HG02840 (cell line): ENCODE data around the gene LDLRAD4.

Experiments
- ATAC-seq: cut with Tn5 transposase; IDR thresholded peaks from one replicate; pipeline ENCODE4 v1.9.1; 2021; ENCODE audit warnings: mild to moderate bottlenecking, moderate library complexity, moderate number of reproducible peaks; ENCODE audit not compliant: unreplicated experiment, low FRiP score

Gene LDLRAD4

DNA sequence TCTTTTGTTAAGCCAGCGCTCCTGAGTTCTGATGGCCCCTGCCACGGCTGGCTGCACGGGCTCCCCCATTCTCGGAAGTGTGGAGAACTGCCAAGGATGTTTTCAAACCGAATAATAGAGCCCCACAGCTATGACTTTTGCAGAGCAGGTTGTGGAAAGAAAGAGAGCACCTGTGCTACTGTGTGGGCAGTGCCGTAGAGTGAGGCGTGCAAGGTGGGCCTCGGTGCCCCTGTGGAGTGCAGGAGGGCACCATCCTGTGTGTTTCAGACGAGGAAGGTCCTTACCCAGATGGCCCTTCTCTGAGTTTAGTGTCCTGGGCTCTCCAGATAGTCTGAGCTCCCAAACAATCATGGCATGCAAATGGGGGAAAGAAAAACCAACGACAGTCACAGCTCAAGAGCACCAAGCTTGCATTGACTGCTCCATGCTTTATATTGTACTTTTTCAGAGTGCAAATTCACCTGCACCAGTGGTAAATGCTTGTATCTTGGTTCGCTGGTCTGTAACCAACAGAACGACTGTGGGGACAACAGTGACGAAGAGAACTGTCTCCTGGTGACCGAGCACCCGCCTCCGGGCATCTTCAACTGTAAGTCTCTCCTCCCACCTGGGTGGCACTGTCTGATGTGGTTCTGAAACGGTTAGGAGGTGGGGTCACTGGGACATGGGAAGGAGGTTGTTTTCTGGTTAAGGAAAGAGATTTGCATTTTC lies 219.4 kb downstream of the LDLRAD4 start:
- ATAC-seq: no peak

DNA sequence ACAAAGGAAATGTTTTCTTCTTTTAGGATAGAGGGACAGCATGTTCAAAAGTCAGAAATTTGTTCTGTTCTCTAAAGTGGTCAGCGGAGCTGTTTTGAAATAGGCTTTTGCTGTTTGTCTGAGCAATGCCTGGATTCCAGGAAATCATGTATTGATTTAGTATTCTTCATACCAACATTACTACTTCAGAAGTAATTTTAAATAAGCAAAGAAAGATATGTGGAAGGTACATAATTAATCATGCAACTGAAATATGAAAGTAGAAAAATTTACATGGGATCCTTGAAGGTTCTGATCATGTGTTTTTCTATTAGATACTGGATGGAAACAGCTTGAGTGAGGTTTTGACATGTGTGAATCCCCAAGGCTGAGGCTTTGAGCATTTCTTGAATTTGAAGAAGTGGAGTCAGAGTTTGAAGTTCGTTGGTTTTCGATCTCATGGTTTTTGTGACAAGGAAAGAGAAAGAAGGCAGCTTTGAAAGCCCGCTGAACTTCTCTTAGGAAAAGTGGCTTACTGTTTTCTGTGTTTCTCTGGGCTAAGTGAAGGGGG lies 220.0 kb downstream of the LDLRAD4 start:
- no peak for ATAC-seq

DNA sequence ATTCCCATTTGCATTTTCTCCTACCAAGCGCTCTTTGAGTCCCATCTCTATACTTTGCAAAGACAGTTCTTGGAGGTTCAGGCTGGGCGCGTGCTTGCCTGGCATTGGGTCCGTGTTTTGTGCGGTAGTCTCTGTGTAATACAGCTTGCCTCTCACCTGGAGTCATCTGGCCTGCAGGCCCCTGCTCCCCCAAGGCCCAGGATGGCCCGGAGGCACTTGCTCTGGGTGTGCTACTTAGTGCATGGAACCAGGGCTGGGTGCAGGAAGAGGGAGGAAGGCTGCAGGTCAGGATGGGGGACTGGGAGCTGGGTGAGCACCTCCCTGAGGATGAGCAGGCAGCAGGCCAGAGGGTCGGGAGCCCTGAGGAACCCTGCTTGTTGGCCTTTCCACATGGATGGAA lies 220.9 kb downstream of the LDLRAD4 start:
- no peak for ATAC-seq

DNA sequence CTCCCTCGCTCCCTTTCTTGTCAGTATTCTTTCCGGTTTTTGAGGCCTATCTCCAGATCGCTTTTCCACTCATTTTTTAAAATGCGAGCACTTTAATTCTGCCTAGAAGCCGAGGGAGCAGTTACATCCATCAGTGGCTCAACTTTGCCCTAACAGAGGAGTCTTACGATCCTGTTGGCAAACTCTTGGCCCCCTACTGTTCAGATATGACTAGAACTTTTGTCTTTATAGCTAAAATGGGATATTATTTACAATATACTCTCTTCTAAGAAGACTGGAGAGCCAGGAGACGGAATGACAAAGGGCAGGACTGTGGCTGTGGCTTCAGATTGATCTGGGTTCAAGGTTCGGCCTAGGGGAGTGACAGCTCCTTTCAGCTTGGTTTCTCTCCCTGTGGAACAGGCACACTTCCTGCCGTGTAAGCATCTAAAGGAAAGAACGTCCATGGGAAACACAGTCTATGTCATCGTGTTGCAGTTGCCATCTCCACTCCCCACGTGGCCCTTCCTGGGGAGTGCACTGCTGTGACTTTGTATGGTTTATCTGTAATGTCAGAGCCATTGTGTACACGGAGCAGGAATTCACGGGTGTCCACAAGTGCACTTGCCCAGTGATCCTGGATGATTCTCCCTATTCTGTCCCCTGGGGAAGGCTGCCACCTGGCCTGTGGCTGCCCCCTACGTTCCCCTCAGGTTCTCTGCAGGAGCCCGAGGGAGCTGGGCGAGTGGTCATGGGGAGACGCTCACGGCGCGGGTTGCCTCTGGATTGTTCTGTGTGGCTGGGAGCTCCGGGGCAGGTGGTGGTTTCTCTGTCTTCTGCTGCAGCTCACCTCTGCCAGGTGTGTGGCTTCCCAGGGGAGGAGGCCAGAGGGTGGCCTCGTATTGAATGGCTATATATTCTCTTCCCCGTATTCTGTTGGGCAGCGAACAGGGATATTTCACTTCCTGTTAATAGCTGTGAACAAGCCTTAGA lies 222.0 kb downstream of the LDLRAD4 start:
- ATAC-seq: no peak

DNA sequence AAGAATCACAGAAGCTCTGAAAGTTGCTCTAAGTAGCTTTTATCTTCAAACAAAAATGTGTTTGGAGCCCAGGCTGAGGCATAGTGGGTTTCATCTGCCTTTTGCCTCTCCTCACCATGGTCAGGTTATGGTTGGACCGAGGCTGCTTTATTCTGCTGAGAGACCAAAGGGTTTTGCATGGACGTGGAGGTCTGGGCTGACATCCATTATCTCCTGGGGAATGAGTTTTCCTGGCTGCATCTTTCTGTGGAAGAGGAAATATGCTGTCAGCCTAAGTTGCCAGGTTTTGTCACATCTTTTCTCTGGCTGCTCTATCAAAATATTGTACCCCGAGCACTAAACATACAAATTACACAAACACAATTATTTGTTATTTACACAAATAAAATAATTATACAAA lies 223.2 kb downstream of the LDLRAD4 start:
- ATAC-seq: no peak

DNA sequence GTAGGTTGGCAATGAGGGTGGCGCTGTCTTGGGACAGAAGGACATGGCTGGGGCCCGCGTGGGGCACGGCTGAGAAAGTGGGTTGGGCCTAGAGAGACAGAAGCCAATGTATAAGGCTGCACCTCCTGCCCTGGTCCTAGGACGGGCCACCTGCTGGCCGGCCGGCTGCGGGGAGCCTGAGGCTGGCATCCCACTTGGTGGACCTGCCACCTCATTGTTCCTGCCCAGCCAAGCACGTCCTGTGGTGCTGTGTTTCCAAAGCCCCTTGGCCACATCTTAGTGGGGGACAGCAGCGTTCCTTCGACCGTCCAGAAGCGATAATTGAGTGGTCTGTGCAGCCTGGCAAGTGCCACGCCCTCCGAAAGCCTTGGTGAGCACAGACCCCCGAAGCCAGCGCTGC lies 223.9 kb downstream of the LDLRAD4 start:
- ATAC-seq: no peak

DNA sequence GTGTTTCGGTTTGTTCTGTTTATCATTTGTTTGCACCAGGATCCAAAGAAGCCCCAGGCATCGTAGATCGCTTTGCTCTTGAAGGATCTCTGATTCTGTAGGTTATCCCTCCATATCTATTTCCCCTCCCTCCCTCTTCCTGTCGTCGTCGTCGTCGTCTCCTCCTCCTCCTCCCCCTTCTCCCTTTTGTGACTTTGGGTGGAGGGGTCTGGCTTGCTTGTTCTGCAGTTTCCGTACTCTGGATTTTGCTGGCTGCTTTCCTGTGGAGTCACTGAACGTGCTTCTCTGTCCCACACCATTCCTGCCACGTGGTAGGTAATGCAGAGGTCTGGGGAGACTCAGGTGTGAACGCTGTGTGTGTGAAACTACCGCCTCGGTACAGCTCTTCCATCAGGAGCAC lies 225.0 kb downstream of the LDLRAD4 start:
- no peak for ATAC-seq

DNA sequence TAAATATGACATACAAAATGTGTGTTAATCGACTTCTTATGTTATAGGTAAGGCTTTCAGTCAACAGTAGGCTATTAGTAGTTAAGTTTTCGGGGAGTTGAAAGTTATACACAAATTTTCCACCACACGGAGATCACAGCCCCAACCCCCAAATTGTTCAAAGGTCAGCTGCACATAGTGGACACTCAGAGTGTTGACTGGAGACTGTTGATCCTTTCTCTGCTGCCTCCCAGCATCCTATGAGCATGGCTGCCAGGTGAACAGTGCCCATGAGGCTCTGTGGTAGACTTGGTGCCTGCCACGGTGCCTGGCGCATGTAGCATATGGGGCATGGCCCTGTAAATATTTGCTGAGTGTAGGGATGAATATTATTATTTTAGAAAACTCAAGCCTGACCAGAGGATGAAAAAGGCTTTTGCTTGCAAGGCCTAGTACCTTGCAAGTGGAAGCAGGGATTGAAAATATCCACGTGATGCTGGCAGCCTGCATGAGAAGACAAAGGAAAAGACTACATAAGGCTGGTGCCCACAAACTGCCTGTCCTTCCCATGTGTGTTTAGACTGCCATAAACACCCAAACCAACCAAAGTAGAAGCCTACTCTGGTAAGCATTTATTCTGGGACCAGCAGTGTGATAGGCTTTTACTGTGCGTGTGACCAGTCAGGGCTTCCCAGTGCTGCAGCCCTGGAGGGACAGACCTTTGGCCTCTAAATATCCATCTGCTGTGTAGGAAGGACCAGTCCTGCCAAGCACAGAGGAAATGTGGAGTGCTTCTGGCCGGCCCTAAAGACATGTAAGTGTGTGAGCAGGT lies 226.1 kb downstream of the LDLRAD4 start:
- ATAC-seq: no peak

DNA sequence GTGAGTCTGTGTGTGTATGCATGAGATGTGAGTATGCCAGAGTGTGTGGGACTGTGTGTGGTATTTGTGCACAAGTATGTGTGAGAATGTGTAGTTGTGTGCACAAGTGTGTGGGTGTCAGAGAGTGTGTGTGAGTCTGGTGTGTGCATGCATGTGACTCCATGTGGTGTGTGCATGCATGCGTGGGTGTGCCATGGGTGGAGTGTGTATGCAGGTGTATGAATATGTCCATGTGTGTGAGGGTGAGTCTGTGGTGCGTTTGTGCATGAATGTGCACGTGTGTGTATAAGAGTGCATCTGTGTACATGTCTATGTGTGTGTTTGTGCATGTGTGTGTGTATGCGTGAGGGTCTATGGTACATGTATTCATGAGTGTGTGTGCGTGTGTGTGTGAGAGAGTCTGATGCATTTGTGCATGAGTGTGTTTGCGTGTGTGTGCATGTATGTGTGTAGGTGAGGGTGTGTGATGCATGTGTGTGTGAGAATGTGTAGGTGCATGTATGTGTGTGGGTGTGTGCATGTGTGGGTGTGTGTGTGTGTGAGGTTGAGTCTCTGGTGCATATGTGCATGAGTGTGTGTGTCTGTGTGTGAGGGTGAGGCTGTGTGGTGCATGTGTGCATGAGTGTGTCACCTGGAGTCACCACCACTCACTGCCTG lies 226.8 kb downstream of the LDLRAD4 start:
- ATAC-seq: no peak

DNA sequence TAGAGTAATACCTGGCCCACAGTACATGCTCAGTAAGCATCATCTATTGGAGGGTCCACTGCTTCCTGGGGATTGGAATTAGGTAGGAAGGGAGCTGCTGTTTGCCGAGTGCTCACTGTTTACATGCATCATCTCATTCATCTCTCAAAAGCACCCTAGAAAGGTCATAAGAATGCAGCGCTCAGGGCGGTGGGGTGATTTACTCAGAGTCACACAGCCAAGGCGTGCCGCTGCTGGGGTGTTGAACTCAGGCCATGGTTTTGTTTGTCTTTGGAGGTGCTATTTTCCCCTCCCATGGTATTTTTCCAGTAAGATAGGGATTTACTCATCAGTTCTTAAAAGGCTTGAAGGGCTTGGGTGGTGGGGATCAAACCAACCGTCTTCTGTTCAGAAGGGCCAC lies 227.5 kb downstream of the LDLRAD4 start:
- no peak for ATAC-seq

DNA sequence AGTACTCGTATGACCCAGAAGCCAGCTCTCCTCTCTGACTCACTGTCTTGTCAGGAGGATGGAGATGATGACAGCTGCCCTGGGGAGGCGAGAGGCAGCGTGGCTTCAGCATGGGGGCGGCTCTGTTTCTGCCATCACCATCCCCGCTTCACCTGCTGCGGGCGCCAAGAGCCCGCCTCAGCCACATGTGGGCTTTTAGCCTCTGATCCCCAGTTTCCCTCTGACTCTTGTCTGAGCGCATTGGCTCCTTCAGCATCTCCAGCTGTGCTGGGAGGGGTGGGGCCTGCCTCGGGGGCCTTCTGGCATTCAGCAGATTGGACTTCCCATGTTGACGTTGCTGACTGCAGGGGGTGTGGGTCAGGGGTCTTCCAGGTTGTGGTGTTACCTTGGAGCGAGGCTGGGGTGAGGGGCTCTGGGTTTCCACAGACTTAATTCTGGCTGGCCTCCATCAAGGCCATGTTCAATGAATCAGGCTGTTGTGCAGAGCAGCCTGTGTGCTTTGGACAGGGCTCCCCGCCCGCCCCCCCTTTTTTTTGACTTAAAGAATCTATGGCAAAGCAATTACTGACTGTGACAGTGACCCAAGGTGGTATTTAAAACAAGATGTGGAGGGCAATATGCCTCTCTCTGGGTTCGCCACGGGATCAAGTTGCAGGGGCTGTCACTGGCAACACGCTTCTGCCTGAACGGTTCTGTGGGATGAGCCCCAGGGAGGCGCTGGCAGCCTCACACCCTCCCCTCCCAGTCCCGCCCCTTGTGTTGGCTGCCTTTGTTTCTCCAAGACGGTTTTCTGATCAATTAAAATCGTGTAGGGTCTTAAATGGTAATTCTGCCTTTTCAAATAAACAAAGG lies 228.3 kb downstream of the LDLRAD4 start:
- no peak for ATAC-seq

DNA sequence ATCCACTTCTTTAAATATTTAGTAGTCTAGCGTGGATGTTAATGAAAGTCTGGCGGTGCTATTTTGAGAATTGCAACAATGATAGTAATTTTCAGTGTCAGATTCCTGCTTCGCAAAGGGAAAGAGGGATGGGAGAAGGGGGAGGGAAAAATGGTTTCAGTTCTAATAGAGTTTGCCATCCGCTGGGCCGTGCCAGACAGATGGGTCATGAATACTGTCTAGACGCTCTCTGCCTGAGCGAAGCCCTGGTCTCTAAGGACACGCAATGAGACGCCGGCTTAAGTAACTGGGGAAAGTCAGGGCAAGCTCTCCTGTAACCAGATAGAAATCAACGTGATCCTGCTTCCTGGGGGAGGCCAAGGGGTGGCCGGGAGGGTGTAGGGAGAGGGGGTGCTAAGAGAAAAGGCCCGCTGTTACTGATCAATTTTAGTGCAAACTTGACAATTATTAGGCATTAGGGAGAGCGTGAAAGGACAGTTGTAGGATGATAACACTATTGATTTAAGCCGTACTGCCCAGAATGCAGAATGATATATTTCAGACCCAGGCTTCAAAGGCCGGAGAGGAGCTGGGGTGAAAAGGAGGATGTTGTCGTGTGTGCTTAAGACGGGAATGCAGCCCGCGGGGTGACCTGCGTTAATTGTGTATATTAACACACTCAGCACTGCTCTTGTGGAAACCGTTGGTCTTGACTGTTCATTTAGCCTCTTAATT lies 229.2 kb downstream of the LDLRAD4 start:
- ATAC-seq: no peak

DNA sequence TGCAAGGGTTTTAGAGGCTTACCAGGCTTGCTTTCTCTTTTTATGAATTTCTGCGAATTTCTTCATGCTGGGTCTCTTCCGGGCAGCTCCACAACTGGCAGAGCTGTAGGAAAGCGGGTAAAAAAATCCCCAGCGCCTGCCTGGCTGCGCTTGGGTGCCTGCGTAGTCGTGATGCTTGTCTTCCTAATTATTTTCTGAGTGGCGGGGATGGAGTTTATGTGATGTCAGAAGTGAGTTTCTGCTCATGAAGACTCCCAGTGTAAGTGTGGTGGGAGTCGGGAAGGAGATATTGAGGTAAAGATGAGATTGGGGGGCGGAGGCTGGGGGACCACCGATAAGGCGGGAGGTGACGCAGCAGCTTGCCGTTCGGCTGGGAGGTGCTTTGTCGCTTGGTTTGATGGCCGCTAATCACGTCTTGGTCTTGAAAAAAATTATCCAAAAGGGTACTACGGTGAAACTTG lies 229.8 kb downstream of the LDLRAD4 start:
- no peak for ATAC-seq

DNA sequence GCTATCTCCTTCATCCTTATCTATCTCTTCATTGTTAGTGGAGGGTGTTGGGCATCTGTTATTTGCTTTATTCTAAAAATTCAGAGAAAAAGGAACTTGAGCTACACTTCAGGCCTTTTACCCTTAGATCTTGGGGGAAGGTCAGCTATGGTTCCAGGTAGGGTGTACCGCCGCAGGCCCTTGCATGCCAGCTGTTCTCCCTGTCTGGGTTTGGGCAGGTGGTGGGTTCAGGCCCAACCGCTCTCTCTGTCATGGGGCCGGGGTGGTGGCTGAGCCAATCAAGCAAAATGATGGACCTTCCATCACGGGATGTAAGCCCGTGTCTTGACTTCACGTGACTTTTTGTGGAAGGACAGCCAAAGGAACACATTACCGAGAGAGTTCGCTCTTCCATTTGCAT lies 231.1 kb downstream of the LDLRAD4 start:
- ATAC-seq: no peak

DNA sequence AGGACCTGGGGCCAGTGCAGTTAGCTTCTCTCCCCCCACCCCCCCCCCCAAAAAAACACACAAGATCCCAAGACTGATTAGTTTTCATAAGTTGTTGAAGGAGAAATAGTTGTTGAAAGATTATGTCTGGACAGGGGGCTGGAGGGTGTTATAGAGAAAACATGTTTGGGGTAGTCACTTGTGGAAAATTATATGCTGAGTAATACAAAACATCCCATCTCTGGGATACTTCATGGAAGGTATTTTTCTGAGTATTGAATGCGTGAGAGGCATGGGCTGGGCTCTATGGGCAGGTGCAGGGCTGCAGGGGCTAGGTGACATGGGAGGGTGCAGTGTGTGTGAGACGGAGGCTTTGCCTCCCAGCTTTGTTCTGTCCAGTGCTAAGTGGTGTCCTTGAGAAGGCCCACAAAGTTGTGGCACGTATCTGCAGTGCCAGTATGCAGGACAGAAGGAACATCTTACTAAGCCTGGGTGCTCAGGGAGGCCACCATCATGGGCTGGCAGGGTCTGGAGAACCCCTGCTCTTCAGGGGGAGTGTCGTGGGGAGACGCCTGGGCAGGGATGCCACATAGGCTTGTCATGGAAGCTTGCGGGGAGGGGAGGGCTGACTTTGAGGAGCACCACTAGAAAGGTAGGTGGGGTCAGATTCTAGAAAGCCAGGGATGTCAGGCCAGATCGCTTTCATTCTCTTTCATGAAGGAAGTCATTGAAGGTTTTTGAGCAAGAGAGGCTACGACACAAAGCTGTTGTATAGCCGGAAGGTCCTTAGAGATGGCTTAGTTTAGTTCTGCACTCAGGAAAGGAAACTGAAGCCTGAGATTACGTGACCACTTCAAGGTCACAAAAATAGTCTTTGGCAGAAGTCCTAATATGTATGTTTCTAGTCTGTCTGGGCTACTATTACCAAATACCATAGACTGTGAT lies 232.0 kb downstream of the LDLRAD4 start:
- peak; percentile 50 for ATAC-seq

DNA sequence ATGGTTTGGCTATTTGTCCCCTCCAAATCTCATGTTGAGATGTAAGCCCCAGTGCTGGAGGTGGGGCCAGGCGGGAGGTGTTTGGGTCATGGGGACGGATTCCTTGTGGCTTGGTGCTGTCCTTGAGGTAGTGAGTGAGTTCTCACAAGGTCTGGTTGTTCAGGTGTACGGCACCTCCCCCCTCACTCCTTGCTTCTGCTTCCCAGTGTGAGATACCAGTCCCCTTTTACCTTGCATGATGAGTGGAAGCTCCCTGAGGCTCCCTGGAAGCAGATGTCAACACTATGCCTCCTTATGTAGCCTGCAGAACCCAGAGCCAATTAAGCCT lies 232.6 kb downstream of the LDLRAD4 start:
- ATAC-seq: no peak

DNA sequence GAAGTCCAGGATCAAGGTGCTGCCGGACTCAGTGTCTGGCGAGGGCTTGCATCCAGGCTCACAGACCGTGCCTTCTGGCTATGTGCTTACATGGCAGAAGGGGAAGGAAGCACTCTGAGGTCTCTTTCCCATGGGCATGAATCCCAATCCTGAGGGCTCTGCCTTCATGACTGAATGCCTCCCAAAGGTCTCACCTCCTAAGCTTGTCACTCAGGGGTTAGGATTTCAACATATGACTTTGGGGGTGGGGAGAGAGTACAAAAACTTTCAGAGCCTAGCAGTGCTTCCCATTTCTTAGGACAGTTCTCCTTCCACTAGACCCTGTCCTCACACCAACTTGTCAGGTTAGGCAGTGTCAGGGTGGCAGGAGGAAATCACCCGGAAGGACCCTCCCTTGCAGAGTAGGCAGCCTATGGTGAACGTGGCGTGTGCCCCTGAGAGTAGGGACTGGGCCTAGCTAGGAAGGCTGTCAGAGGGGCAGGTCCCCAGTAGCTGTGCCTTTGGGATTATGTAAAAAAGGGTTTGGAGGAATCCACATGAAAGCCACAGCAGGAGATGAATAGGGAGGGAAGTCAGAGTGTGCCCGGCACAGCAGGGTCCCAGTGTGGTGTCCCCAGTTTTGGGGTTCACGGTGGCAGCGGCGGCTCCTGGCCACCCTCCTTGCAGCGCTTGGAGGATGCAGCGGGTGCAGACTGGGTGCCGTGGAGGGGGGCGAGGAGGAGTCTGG lies 233.3 kb downstream of the LDLRAD4 start:
- ATAC-seq: no peak
